Measurements from ENCODE around the gene ZDHHC7. TPM values are rescaled to one million over a fixed set of nuclear protein-coding genes. Genes with fewer than 3 reads are reported as not detected.

The ZDHHC7 gene
- total and polyA plus RNA-seq, 5 donors from 2014 or later: 26.0 to 42.6 (median 37.4) TPM

- no peaks in the 10 kb centered on the region for H3K4me1 ChIP-seq (ENCODE audit: control insufficient read depth, insufficient read depth, low read length, poor library complexity, severe bottlenecking)
- no peak overlapping the region for H3K27ac ChIP-seq (ENCODE audit: insufficient read depth, low read length, poor library complexity, severe bottlenecking)
- Mint-ChIP-seq H3K9me3 (no peaks in the 10 kb centered on the region), H3K27ac (no peak overlapping the region), H3K27me3 (peaks cover 6% of the 10 kb centered on the region), H3K4me3 (no peak overlapping the region), H3K4me1 (peaks cover 0 to 5% (median 2%) of the 10 kb centered on the region in 4 donors), H3K36me3 (no peaks in the 10 kb centered on the region)
- no peaks in the 10 kb centered on the region for H3K36me3 ChIP-seq (ENCODE audit: control insufficient read depth, insufficient read depth, low read length)
- H3K4me3 ChIP-seq (ENCODE audit: low read depth, low read length): no peak overlapping the region
- no peaks in the 10 kb centered on the region for H3K27me3 ChIP-seq (ENCODE audit: control insufficient read depth, insufficient read depth, low read length)
- no peaks in the 10 kb centered on the region for H3K9me3 ChIP-seq (ENCODE audit: control insufficient read depth in 2 of 2, low read length in 2 of 2)
- ATAC-seq (ENCODE audit: low read depth in 2 of 2) (peak; percentile 74 to 83), DNase-seq (peak; percentile 49 to 80 (median 63))
Observed at GRCh38 chr16:84952335-84953189, 58.8 kb downstream of the ZDHHC7 start.

GRCh38 chr16:84950906-84951305 is 60.4 kb downstream of the ZDHHC7 start:
- Histone ChIP-seq H3K4me1 (ENCODE audit: control insufficient read depth, insufficient read depth, low read length, poor library complexity, severe bottlenecking) (no peaks in the 10 kb centered on the region), H3K36me3 (ENCODE audit: control insufficient read depth, insufficient read depth, low read length) (no peaks in the 10 kb centered on the region), H3K4me3 (ENCODE audit: low read depth, low read length) (no peak overlapping the region), H3K27me3 (ENCODE audit: control insufficient read depth, insufficient read depth, low read length) (no peaks in the 10 kb centered on the region), H3K27ac (ENCODE audit: insufficient read depth, low read length, poor library complexity, severe bottlenecking) (no peak overlapping the region), H3K9me3 (ENCODE audit: control insufficient read depth in 2 of 2, low read length in 2 of 2) (no peaks in the 10 kb centered on the region)
- ATAC-seq (ENCODE audit: low read depth in 2 of 2) (no peak), DNase-seq (peak in 1 of 3 donors; percentile 48)
- no peak overlapping the region for H3K4me3 Mint-ChIP-seq
- no peaks in the 10 kb centered on the region for H3K36me3 Mint-ChIP-seq
- peaks cover 0 to 5% (median 2%) of the 10 kb centered on the region in 4 donors for H3K4me1 Mint-ChIP-seq
- peaks cover 6% of the 10 kb centered on the region for H3K27me3 Mint-ChIP-seq
- H3K9me3 Mint-ChIP-seq: no peaks in the 10 kb centered on the region
- H3K27ac Mint-ChIP-seq: no peak overlapping the region

GRCh38 chr16:84949772-84950436 is 61.4 kb downstream of the ZDHHC7 start:
- no peak for DNase-seq
- no peaks in the 10 kb centered on the region for H3K9me3 Mint-ChIP-seq
- ATAC-seq (ENCODE audit: low read depth in 2 of 2): no peak
- no peaks in the 10 kb centered on the region for H3K36me3 ChIP-seq (ENCODE audit: control insufficient read depth, insufficient read depth, low read length)
- no peaks in the 10 kb centered on the region for H3K4me1 ChIP-seq (ENCODE audit: control insufficient read depth, insufficient read depth, low read length, poor library complexity, severe bottlenecking)
- no peak overlapping the region for H3K4me3 Mint-ChIP-seq
- no peak overlapping the region for H3K27ac ChIP-seq (ENCODE audit: insufficient read depth, low read length, poor library complexity, severe bottlenecking)
- H3K36me3 Mint-ChIP-seq: no peaks in the 10 kb centered on the region
- H3K27ac Mint-ChIP-seq: peak overlapping the region in 1 of 3 donors; percentile 1
- H3K27me3 ChIP-seq (ENCODE audit: control insufficient read depth, insufficient read depth, low read length): no peaks in the 10 kb centered on the region
- peaks cover 6% of the 10 kb centered on the region for H3K27me3 Mint-ChIP-seq
- peaks cover 0 to 5% (median 2%) of the 10 kb centered on the region in 4 donors for H3K4me1 Mint-ChIP-seq
- H3K9me3 ChIP-seq (ENCODE audit: control insufficient read depth in 2 of 2, low read length in 2 of 2): no peaks in the 10 kb centered on the region
- no peak overlapping the region for H3K4me3 ChIP-seq (ENCODE audit: low read depth, low read length)

GRCh38 chr16:84948851-84949610 is 62.3 kb downstream of the ZDHHC7 start:
- Mint-ChIP-seq H3K36me3 (no peaks in the 10 kb centered on the region), H3K9me3 (peaks cover 0 to 2% (median 0%) of the 10 kb centered on the region in 7 donors), H3K4me1 (peaks cover 0 to 5% (median 2%) of the 10 kb centered on the region in 4 donors), H3K27ac (no peak overlapping the region), H3K27me3 (peaks cover 6% of the 10 kb centered on the region), H3K4me3 (no peak overlapping the region)
- Histone ChIP-seq H3K4me3 (ENCODE audit: low read depth, low read length) (no peak overlapping the region), H3K4me1 (ENCODE audit: control insufficient read depth, insufficient read depth, low read length, poor library complexity, severe bottlenecking) (no peaks in the 10 kb centered on the region), H3K27me3 (ENCODE audit: control insufficient read depth, insufficient read depth, low read length) (peaks cover 1% of the 10 kb centered on the region), H3K27ac (ENCODE audit: insufficient read depth, low read length, poor library complexity, severe bottlenecking) (no peak overlapping the region), H3K36me3 (ENCODE audit: control insufficient read depth, insufficient read depth, low read length) (no peaks in the 10 kb centered on the region), H3K9me3 (ENCODE audit: control insufficient read depth in 2 of 2, low read length in 2 of 2) (no peaks in the 10 kb centered on the region)
- DNase-seq: peak in 1 of 3 donors; percentile 17
- no peak for ATAC-seq (ENCODE audit: low read depth in 2 of 2)

GRCh38 chr16:84947996-84948850 is 63.1 kb downstream of the ZDHHC7 start:
- H3K4me1 Mint-ChIP-seq: peaks cover 0 to 5% (median 2%) of the 10 kb centered on the region in 4 donors
- peaks cover 0 to 2% (median 0%) of the 10 kb centered on the region in 7 donors for H3K9me3 Mint-ChIP-seq
- H3K27ac ChIP-seq (ENCODE audit: insufficient read depth, low read length, poor library complexity, severe bottlenecking): no peak overlapping the region
- no peak overlapping the region for H3K27ac Mint-ChIP-seq
- no peak for ATAC-seq (ENCODE audit: low read depth in 2 of 2)
- H3K27me3 Mint-ChIP-seq: peaks cover 6% of the 10 kb centered on the region
- no peak overlapping the region for H3K4me3 Mint-ChIP-seq
- H3K36me3 ChIP-seq (ENCODE audit: control insufficient read depth, insufficient read depth, low read length): no peaks in the 10 kb centered on the region
- H3K4me1 ChIP-seq (ENCODE audit: control insufficient read depth, insufficient read depth, low read length, poor library complexity, severe bottlenecking): no peaks in the 10 kb centered on the region
- H3K9me3 ChIP-seq (ENCODE audit: control insufficient read depth in 2 of 2, low read length in 2 of 2): no peaks in the 10 kb centered on the region
- no peak overlapping the region for H3K4me3 ChIP-seq (ENCODE audit: low read depth, low read length)
- no peak for DNase-seq
- H3K36me3 Mint-ChIP-seq: no peaks in the 10 kb centered on the region
- H3K27me3 ChIP-seq (ENCODE audit: control insufficient read depth, insufficient read depth, low read length): peaks cover 1% of the 10 kb centered on the region

GRCh38 chr16:84947022-84947421 is 64.3 kb downstream of the ZDHHC7 start:
- no peak overlapping the region for H3K4me3 ChIP-seq (ENCODE audit: low read depth, low read length)
- Mint-ChIP-seq H3K9me3 (peaks cover 0 to 6% (median 0%) of the 10 kb centered on the region in 7 donors), H3K4me1 (peaks cover 0 to 3% (median under 1%) of the 10 kb centered on the region in 4 donors), H3K4me3 (no peak overlapping the region), H3K27me3 (peaks cover 2% of the 10 kb centered on the region), H3K36me3 (no peaks in the 10 kb centered on the region), H3K27ac (no peak overlapping the region)
- ATAC-seq (ENCODE audit: low read depth in 2 of 2): no peak
- H3K9me3 ChIP-seq (ENCODE audit: control insufficient read depth in 2 of 2, low read length in 2 of 2): no peaks in the 10 kb centered on the region
- H3K4me1 ChIP-seq (ENCODE audit: control insufficient read depth, insufficient read depth, low read length, poor library complexity, severe bottlenecking): no peaks in the 10 kb centered on the region
- no peak for DNase-seq
- H3K27me3 ChIP-seq (ENCODE audit: control insufficient read depth, insufficient read depth, low read length): peaks cover 1% of the 10 kb centered on the region
- no peaks in the 10 kb centered on the region for H3K36me3 ChIP-seq (ENCODE audit: control insufficient read depth, insufficient read depth, low read length)
- no peak overlapping the region for H3K27ac ChIP-seq (ENCODE audit: insufficient read depth, low read length, poor library complexity, severe bottlenecking)

GRCh38 chr16:84943620-84944019 is 67.7 kb downstream of the ZDHHC7 start:
- H3K9me3 ChIP-seq (ENCODE audit: control insufficient read depth in 2 of 2, low read length in 2 of 2): no peaks in the 10 kb centered on the region
- Mint-ChIP-seq H3K4me3 (no peak overlapping the region), H3K9me3 (peaks cover 0 to 10% (median 0%) of the 10 kb centered on the region in 7 donors), H3K27ac (peak overlapping the region in 1 of 3 donors; percentile 12), H3K27me3 (no peaks in the 10 kb centered on the region), H3K4me1 (no peaks in the 10 kb centered on the region), H3K36me3 (no peaks in the 10 kb centered on the region)
- H3K4me3 ChIP-seq (ENCODE audit: low read depth, low read length): no peak overlapping the region
- no peak overlapping the region for H3K27ac ChIP-seq (ENCODE audit: insufficient read depth, low read length, poor library complexity, severe bottlenecking)
- no peaks in the 10 kb centered on the region for H3K4me1 ChIP-seq (ENCODE audit: control insufficient read depth, insufficient read depth, low read length, poor library complexity, severe bottlenecking)
- peaks cover 1% of the 10 kb centered on the region for H3K27me3 ChIP-seq (ENCODE audit: control insufficient read depth, insufficient read depth, low read length)
- H3K36me3 ChIP-seq (ENCODE audit: control insufficient read depth, insufficient read depth, low read length): no peaks in the 10 kb centered on the region
- DNase-seq: no peak
- no peak for ATAC-seq (ENCODE audit: low read depth in 2 of 2)
